CD4-positive, alpha-beta T cell treated with Interleukin-12 subunit alpha and Interleukin-12 subunit beta, for 1 hour (primary cell): Measurements from ENCODE around the gene FUT9.
"Not testable (repeated sequence)": the region's sequence is repeated elsewhere in the genome, so short reads cannot be mapped to it uniquely, and the experiment has no call there.

Source experiments
- DNase-seq: peaks from one replicate; pipeline ENCODE4 v3.0.0-alpha.2; 2020

The FUT9 gene

GRCh38 chr6:96194675-96195074, 178.9 kb downstream of the FUT9 start:
- DNase-seq = no peak

GRCh38 chr6:96195272-96195671, 179.5 kb downstream of the FUT9 start:
- no peak for DNase-seq

- DNase-seq = no peak
These were observed 180.9 kb downstream of the FUT9 start for GRCh38 chr6:96196633-96197032.

GRCh38 chr6:96197241-96197640, 181.5 kb downstream of the FUT9 start:
- no peak for DNase-seq

GRCh38 chr6:96202571-96202970, 186.8 kb downstream of the FUT9 start:
- no peak for DNase-seq

GRCh38 chr6:96211341-96211740, 195.6 kb downstream of the FUT9 start:
- no peak for DNase-seq

GRCh38 chr6:96212066-96212465, 196.3 kb downstream of the FUT9 start:
- no peak for DNase-seq

- no peak for DNase-seq
These were observed 198.0 kb downstream of the FUT9 start for GRCh38 chr6:96213784-96214183.

GRCh38 chr6:96223695-96224094, 207.9 kb downstream of the FUT9 start:
- no peak for DNase-seq

GRCh38 chr6:96227135-96227534, 211.4 kb downstream of the FUT9 start:
- no peak for DNase-seq

- no peak for DNase-seq
These were observed 218.7 kb downstream of the FUT9 start for GRCh38 chr6:96234444-96234843.

GRCh38 chr6:96235927-96236326, 220.2 kb downstream of the FUT9 start:
- DNase-seq = no peak

- DNase-seq = no peak
These were observed 220.7 kb downstream of the FUT9 start for GRCh38 chr6:96236471-96236870.

- DNase-seq = no peak
These were observed 222.0 kb downstream of the FUT9 start for GRCh38 chr6:96237638-96238347.

- no peak for DNase-seq
These were observed 230.8 kb downstream of the FUT9 start for GRCh38 chr6:96246563-96246962.

GRCh38 chr6:96249755-96250154, 234.0 kb downstream of the FUT9 start:
- DNase-seq = no peak

- DNase-seq = no peak
These were observed 242.0 kb downstream of the FUT9 start for GRCh38 chr6:96257751-96258150.

- not testable (repeated sequence) for DNase-seq
These were observed 245.1 kb downstream of the FUT9 start for GRCh38 chr6:96260787-96261430.
